GM18873 (cell line): ENCODE results near the gene KIF3C.
"Not testable (repeated sequence)": the region's sequence is repeated elsewhere in the genome, so short reads cannot be mapped to it uniquely, and the experiment has no call there.

Experiments
- ATAC-seq: cut with Tn5 transposase; IDR thresholded peaks from one replicate; pipeline ENCODE4 v1.9.1; 2021; ENCODE audit warnings: mild to moderate bottlenecking, moderate library complexity, moderate number of reproducible peaks; ENCODE audit not compliant: unreplicated experiment, low FRiP score

The KIF3C gene

DNA sequence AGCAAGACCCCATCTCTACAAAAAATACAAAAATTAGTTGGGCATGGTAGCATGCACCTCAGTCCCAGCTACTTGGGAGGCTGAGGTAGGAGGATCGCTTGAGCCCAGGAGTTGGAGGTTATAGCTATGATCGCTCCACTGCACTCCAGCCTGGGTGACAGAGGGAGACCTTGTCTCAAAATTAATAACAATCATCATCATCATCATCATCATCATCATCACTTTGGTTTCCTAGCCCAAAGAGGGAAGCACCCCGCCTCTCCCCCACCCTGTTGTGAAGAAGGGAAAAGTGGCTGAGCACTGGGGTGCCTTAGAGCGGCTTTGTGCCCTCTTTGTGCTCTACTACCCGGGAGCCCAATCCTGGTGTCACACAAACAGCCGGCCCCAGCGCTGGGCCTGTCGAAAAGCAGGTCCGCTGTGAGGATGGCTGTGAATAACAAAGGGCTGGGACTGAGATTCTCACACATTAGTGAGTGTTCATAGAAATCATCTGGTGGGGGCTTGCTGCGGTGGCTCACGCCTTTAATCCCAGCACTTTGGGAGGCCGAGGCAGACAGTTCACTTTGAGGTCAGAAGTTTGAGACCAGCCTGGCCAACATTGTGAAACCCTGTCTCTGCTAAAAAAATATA lies 61.4 kb downstream of the KIF3C start:
- ATAC-seq, result no peak

DNA sequence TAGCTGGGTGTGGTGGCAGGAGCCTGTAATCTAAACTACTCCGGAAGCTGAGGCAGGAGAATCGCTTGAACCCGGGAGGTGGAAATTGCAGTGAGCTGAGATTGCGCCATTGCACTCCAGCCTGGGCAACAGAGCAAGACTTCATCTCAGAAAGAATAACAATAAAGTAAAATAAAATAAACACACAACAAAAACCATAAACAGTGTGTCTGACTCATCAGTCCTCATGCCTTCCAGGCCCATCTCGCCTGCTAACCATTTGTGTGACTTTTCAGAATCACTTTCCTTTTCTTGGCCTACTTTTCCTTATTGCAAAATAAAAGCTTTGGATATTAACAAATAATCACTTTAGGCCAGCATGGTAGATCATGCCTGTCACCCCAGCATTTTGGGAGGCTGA lies 62.0 kb downstream of the KIF3C start:
- ATAC-seq, result no peak

DNA sequence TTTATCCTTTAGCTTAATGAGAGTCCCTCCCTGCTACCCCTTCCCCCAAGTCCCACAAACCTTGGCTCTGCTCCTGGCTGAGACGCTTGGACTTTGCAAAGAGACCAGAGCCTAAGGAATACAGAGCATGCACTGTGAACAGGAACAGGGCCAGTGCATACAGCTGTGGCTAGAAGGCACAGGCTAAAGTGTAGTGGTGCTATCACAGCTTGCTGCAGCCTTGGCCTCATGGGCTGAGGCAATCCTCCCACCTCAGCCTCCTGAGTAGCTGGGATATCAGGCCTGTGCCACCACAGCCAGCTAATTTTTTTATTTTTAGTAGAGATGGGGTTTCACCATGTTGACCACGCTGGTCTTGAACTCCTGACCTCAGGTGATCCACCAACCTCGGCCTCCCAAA lies 64.5 kb downstream of the KIF3C start:
- no peak for ATAC-seq

DNA sequence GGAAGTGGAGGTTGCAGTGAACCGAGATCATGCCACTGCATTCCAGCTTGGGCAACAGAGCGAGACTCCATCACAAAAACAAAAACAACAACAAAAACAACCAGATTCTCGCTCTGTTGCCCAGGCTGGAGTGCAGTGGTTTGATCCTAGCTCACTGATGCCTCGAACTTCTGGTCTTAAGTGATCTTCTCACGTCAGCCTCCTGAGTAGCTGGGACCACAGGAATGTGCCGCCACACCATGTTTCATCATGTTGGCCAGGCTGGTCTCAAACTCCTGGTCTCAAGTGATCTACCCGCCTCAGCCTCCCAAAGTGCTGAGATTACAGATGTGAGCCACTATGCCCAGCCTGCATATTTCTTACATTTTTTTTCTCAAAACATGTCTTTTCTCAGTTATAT lies 64.9 kb downstream of the KIF3C start:
- not testable (repeated sequence) for ATAC-seq

DNA sequence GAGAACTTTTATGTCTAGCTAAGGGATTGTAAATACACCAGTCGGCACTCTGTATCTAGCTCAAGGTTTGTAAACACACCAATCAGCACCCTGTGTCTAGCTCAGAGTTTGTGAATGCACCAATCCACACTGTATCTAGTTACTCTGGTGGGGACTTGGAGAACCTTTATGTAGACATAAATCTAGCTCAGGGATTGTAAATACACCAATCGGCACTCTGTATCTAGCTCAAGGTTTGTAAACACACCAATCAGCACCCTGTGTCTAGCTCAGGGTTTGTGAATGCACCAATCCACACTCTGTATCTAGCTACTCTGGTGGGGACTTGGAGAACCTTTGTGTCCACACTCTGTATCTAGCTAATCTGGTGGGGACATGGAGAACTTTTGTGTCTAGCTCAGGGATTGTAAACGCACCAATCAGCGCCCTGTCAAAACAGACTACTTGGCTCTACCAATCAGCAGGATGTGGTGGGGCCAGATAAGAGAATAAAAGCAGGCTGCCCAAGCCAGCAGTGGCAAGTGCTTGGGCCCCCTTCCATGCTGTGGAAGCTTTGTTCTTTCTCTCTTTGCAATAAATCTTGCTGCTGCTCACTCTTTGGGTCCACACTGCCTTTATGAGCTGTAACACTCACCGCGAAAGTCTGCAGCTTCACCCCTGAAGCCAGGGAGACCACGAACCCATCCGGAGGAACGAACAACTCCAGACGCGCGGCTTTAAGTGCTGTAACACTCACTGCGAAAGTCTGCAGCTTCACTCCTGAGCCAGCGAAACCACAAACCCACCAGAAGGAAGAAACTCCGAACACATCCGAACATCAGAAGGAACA lies 66.1 kb downstream of the KIF3C start:
- ATAC-seq, result not testable (repeated sequence)

DNA sequence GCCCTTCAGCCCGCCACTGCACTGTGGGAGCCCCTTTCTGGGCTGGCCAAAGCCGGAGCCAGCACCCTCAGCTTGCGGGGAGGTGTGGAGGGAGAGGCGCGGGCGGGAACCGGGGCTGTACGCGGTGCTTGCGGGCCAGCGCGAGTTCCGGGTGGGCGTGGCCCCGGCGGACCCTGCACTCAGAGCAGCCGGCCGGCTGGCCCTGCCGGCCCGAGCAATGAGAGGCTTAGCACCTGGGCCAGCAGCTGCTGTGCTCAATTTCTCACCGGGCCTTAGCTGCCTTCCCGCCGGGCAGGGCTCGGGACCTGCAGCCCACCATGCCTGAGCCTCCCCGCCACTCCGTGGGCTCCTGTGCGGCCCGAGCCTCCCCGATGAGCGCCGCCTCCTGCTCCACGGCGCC lies 66.9 kb downstream of the KIF3C start:
- ATAC-seq, result not testable (repeated sequence)

DNA sequence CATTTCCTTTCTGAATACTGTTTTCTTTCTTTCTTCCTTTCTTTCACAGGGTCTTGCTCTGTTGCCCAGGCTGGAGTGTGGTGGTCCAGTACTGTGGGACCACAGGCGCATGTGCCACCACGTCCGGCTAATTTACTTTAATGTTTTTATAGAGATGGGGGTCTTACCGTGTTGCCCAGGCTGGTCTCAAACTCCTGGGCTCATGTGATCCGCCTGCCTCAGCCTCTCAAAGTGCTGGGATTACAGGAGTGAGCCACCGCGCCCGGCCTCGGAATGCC lies 68.7 kb downstream of the KIF3C start:
- ATAC-seq, result not testable (repeated sequence)

DNA sequence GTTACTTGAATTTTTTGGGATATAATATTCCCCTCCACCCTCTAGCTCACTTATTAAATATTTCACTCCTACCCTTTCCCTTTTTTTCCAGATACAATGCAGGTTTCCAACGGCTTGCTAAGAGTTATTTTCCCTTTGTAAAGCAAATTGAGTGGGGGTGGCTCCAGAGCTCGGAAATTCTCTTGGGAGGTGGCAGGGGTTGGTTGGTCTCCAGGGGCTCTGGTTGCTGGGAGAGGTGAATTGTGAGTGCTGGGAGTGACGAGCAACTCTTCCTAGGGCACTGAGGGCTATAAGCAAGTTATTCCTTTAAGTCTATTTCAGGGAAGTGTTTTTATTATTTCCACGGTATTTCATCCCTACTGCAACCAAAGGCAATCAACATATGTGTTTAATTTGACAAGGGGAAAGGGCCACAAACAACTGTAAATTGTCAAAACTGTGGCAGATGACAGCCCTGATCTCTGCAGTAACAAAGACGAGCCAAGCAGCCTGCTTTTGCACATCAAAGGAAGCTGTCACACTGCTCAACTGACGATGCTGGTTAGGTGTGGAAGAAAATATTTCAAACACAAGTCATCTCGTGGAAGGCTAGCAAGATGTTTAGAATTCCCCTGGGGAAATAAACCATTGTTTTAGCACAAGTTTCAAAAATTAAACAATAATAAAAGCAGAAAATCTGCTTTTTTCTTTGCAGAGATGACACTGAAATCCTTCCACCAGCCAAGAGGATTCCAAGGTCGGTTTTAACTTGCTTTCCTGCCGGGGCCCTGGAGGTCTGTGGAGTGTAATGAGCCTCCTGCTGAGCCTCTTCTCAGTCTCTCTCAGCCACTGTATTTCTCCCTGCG lies 69.2 kb downstream of the KIF3C start:
- no peak for ATAC-seq

DNA sequence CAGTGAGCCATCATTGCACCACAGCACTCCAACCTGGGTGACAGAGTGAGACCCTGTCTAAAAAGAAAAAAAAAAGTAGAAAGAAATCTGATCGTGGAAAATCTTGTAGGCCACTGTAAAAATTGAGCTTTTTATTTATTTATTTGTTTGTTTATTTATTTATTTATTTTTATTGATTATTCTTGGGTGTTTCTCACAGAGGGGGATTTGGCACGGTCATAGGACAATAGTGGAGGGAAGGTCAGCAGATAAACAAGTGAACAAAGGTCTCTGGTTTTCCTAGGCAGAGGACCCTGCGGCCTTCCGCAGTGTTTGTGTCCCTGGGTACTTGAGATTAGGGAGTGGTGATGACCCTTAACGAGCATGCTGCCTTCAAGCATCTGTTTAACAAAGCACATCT lies 72.7 kb downstream of the KIF3C start:
- ATAC-seq, result not testable (repeated sequence)

DNA sequence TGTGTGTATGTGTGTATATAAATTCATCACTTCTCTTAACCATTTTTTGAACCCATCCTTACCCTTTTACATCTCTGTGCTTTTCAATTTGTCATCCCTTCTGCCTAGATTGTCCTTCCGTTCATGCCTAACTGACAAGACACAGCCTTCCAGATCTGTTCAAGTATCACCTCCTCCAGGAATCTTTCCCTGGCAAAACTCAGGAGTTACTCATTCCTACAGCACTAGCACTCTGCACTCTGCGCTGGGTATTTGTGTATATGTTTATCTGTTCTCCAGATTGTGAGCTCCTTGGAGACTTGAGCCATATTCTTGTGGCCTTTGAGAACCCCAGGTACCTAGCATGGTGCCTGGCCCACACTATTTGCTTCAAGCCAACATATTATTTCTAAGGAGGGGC lies 77.2 kb downstream of the KIF3C start:
- no peak for ATAC-seq

DNA sequence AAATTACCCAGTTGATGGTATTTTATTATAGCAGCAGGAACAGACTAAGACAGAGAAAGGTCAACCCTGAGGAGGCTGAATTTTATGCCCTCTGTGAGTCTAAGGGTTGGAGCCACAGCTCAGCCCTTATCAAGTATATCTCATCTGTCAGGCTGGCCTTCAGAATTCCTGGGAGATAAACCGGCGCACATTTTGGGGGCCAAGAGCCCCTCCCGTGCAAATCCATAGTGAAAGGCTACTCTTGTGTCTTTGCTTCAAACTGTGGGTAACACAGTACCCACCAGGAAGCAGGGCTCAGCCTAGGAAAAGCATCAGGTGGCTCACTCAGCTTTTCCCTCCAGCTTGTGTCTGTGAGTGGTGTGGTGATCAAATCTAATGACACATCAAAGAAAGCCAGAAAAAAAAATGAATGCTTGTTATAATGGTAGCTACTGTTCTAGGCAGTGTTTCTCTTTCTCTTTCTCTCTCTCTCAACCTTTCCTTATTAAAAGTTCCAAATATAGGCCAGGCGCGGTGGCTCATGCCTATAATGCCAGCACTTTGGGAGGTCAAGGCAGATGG lies 79.0 kb downstream of the KIF3C start:
- no peak for ATAC-seq

DNA sequence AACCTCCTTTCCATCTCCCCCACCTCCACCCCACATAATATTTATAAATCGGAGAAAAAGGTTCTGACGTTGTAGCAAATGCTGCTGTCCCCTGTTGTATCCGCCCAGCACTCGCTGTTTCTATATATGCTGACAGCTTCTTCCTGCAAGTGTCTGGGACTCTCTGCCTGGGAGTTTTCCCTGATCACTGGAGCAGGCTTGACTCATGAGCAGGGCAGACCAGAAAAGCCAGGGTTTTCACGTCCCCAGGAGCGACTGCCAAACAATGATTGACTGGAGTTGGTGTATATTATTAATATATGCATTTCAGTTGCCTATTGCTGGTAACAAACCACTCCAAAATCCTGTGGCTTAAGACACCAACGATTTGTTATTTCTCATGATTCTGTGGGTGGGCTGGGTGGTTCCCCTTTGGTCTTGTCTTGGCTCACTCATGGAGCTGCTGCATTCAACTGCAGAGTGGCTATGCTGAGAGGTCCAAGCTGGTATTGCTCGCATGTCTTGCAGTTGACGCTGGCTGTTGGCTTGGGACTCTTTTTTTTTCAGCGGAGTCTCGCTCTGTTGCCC lies 82.8 kb downstream of the KIF3C start:
- ATAC-seq, result no peak

DNA sequence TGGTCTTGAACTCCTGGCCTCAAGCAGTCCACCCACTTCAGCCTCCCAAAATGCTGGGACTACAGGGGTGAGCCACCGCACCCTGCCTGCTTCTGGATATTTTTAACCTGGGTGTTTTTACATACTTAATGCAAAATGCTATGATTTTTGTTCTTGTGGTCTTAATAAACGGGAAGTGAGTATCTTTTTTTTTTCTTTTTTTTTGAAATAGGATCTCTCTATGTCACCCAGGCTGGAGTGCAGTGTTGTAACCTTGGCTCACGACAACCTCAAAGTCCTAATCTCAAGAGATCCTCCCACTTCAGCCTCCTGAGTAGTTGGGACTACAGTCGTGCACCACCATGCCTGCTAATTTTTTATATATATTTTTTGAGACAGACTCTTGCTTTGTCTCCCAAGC lies 84.8 kb downstream of the KIF3C start:
- no peak for ATAC-seq

DNA sequence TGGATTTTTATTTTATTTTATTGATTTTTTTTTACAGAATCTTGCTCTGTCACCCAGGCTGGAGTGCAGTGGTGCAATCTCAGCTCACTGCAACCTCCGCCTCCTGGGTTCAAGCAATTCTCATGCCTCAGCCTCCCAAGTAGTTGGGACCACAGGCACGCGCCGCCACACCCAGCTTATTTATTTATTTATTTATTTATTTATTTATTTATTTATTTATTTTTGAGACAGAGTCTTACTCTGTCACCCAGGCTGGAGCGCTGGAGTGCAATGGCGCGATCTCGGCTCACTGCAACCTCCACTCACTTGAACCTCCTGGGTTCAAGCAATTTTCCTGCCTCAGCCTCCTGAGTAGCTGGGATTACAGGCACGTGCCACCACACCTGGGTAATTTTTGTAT lies 86.0 kb downstream of the KIF3C start:
- not testable (repeated sequence) for ATAC-seq

DNA sequence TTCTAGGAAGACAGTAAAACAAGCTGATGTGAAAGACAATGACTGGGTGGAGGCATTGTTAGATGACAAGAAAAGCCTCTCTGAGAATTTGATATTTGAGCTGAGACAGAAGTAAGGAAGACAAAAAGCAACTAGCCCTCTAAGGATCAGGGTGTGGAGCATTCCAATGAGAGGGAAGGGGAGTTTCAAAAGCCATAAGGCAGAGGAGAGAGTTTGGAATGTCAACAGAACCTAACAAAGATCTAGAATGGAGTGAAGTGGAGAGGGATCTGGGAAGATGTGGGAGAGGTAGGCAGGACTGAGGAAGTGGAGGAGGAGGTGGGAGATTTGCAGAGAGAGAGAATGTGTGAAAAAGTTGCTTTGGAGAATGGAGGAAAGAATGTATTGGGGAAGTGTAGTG lies 86.7 kb downstream of the KIF3C start:
- ATAC-seq, result no peak

DNA sequence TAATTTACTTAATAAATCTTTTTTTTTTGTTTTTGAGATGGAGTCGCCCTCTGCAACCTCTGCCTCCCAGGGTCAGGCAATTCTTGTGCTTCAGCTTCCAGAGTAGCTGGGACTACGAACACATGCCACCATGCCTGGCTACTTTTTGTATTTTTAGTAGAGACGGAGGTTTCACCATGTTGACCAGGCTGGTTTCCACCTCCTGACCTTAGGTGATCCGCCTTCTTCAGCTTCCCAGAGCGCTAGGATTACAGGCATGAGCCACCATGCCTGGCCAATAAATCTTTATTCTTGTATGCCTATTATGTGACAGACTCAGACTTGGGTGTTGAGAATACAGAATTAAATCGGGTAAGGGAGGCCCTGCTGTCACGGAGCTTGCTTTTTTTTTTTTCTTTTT lies 87.3 kb downstream of the KIF3C start:
- ATAC-seq, result no peak

DNA sequence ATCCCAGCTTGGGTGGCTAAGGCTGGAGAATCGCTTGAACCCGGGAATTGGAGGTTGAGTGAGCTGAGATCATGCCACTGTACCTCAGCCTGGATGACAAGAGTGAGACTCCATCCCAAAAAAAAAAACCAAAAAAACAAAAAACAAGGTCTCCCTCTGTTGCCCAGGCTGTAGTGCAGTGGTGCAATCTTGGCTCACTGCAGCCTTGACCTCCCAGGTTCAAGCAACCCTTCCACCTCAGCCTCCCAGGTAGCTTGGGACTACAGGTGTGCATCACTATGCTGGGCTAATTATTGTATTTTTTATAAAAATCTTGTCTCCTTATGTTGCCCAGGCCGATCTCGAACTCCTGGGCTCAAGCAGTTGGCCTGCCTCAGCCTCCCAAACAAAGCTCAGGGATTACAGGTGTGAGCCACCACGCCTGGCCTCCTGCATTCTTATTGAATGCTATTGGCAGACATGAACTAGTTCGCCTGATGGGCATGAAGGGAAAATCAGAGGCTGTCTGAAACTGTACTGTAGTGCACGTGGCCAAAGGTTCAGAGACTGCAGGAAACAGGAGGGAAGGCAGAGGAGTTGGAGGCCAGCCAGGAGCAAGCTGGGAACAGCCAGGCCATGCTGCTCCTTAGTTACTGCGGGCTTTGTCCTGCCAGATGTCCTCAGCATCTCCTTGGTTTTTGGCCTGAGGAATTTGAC lies 88.0 kb downstream of the KIF3C start:
- no peak for ATAC-seq

DNA sequence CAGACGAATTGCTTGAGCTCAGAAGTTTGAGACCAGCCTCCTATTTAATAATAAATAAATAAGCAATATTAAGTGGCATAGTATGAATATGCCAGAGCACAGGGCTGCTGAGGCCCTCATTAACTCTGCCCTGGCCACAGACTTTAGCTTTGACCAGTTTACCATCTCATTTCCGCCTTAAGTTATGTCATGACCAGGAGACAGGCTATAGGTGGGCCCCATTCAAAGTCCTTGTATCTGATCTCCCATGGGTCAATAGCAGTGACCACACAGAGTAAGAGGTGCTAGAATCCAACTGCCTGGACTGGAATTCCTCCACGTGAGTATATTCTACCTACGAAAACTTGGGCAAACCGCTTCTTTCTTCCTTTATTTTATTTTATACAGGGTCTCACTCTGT lies 90.6 kb downstream of the KIF3C start:
- no peak for ATAC-seq

DNA sequence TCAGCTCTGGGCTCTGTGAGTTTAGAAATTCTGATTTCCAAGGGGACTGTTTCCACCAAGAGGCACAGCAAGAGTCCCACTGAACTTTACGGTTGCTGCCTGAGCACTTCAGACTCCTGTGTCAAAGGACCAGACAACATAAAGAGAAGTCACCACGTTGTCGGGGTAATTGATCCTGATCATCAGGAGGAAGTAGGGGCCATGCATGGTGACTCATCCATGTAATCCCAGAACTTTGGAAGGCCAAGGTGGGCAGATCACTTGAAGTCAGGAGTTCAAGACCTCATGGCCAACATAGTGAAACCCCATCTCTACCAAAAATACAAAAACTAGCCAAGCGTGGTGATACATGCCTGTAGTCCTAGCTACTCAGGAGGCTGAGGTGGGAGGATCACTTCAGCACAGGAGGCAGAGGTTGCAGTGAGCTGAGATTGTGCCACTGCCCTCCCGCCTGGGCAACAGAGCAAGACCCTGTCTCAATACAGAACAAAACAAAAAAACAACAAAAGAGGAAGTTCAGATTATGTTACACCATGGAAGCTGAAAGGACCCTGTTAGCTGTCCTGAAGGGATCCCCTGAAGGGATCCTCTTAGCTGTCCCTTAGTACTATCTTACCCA lies 94.6 kb downstream of the KIF3C start:
- no peak for ATAC-seq

DNA sequence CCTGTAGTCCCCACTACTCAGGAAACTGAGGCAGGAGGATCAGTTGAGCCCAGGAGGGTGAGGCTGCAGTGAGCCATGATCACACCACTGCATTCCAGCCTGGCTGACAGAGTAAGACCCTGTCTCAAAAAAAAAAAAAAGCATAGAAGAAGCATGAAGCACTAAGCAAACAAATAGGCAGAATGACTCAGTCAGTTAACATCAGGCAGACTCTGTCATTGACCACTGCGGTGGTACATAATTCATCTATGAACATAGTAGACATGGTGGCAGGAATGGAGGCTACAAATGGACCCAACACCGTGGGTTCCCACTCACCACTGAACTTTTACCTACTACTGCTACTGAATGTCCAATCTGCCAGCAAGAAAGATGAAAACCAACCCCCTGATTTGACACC lies 96.4 kb downstream of the KIF3C start:
- no peak for ATAC-seq
